Umbilical cord (tissue), 2 donors: ENCODE measurements around the gene GPR146. TPM values are rescaled to one million over a fixed set of nuclear protein-coding genes. Genes with fewer than 3 reads are reported as not detected.
A peak's percentile ranks its signal among the peaks of the same experiment; 100 is the strongest.
"Not testable (repeated sequence)": the region's sequence is repeated elsewhere in the genome, so short reads cannot be mapped to it uniquely, and the experiment has no call there.

Source experiments
- DNase-seq: peaks from one replicate; pipeline ENCODE4 v3.0.0-alpha.2; 2015; ENCODE audit warnings: low spot score
- total RNA-seq: library from RNA; depleted of rRNA; stranded (reverse); fragments of >200 nt; gene quantifications from one replicate; pipeline ENCODE4 v1.2.3, GENCODE V29; 2014; ENCODE audit warnings: low replicate concordance; ENCODE audit not compliant: insufficient read depth

The GPR146 gene
- total RNA-seq, 1 donor from 2014 or later, result 14.9 TPM

GRCh38 chr7:1058311-1058710 is 14.0 kb downstream of the GPR146 start:
- no peak for DNase-seq

- DNase-seq, result no peak
Observed at GRCh38 chr7:1058821-1059199, 14.5 kb downstream of the GPR146 start.

- DNase-seq, result peak; percentile 68
Observed at GRCh38 chr7:1059200-1060091, 15.1 kb downstream of the GPR146 start.

DNA sequence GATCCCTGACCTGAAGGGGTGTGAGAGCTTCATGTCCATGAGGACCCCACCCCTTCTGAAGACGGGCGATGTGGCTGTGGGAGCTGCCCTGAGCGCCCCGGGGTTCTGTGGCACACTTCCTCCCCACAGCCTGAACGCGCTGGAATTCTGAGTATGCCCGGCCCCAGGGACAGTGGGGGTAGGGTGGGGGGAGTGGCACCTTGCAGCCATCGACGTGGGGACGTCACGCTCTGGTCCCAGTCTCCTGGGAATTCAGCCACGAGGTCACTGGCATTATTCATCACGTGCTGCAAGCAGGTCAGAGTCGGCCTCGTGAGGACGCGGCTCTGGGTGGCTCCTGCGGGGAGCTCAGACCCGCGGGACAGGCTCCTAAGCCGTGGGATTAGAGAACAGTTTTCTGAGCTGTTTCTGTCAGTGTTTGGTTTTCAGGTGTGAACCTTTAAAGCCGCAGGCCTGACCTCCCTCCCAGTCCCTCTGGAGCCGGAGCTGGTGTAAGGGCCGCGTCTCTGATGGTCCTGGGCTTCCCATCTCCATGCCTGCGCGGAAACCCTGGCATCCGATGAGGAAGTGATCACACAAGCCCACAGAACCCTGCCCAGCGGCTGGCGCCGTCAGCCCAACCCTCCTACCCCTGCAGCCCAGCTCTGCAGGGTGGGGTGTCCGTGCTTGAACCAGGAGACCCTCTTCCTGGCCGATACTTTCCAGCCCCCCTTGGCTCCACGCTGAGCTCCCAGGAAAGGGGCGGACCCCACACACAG is 16.1 kb downstream of the GPR146 start:
- peak; percentile 48 for DNase-seq

GRCh38 chr7:1061180-1061579 is 16.8 kb downstream of the GPR146 start:
- DNase-seq, result no peak

GRCh38 chr7:1062296-1063294 is 18.2 kb downstream of the GPR146 start:
- peak; percentile 46 for DNase-seq

- DNase-seq, result no peak
Observed at GRCh38 chr7:1063361-1063760, 19.0 kb downstream of the GPR146 start.

DNA sequence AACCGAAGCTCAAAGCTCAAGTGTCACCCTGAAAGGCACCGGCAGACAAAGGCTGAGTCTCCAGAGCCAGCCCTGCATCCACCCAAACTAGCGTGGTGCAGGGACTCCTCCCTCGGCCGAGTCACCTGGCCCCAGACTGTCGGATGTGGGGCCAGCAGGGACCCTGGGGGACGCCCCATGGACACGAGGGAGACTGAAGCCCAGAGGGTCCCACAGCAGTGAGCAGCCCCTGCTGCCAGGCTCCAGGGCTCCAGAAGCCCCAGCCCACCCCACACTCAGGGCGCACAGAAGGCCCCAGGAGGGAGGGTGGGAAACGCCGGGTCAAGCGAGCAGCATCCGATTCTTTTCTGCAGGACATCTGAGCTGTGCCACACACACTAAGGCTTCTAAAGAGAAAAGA is 20.2 kb downstream of the GPR146 start:
- DNase-seq, result no peak

- no peak for DNase-seq
Observed at GRCh38 chr7:1065263-1065584, 20.9 kb downstream of the GPR146 start.

GRCh38 chr7:1065585-1066241 is 21.4 kb downstream of the GPR146 start:
- DNase-seq, result peak; percentile 78

DNA sequence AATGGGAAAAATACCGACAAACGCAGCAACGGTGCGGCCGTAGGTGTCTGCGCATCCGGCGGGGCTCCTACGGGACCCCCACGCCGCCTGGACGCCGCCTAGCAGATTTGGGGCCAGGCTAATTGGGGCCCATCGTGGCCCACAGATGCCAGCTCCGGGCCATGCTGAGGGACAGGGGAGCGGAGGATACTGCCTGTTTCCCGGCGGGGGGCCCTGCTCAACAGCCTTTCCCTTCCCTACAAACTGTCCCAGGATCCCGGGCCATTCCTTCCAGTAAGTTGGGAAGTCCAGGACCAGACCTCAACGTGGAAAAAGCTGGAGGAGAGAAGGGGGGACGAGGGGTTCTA is 21.9 kb downstream of the GPR146 start:
- no peak for DNase-seq

GRCh38 chr7:1068013-1068412 is 23.7 kb downstream of the GPR146 start:
- no peak for DNase-seq

DNA sequence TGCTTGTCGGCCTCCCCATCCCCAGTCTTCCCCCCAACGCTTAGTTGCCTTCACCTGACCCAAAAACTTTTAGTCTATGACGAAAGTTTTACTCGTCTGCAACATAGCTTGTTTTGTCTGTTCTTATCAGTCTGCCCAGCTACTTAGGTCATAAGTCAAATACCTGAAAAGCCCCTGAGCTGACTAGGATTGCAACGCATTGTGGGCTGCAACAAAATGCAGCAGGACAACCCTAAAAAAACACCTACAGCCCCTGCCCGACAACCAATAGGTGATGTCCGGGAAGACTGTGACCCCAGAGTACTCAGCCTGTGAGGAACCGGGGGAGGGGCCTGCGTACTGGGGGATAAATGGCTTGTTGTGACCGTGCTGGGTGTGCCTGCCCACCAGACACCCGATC is 24.3 kb downstream of the GPR146 start:
- no peak for DNase-seq

GRCh38 chr7:1070544-1071011 is 26.2 kb downstream of the GPR146 start:
- no peak for DNase-seq

GRCh38 chr7:1071731-1072254 is 27.4 kb downstream of the GPR146 start:
- no peak for DNase-seq

DNA sequence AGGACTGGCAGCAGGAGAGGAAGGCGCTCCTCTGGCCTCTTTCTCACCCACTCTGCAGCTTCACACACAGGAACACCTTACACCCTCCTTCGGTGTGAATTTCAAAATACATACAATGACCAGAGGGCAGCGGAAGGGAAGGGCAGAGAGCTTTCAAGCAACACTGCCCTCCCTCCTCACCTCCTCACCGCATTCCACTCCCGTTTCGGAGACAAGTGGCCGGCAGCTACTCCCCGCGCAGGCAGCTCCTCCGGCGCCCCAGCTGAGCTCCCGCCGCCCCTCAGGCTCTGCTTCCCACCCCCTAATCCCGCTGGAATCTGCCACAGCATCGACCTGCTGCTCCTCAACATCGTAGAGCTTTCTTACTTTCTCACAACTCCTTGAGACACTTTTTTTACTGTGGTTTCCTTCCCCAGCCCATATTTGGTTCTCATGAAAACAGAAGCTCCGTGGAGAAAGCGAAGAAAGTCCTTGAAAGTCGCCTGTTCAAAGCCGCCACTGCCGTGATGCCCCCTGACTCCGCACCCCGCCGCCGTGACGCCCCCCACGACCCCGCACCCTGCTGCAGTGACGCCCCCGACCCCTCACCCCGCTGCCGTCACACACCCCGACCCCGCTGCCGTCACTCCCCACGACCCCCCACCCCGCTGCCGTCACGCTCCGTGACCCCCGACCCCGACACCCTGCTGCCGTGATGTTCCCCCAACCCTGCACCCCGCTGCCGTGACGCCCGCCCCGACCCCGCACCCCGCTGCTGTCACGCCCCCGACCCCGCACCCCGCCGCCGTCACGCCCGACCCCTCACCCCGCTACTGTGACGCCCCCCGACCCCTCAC is 29.0 kb downstream of the GPR146 start:
- no peak for DNase-seq

DNA sequence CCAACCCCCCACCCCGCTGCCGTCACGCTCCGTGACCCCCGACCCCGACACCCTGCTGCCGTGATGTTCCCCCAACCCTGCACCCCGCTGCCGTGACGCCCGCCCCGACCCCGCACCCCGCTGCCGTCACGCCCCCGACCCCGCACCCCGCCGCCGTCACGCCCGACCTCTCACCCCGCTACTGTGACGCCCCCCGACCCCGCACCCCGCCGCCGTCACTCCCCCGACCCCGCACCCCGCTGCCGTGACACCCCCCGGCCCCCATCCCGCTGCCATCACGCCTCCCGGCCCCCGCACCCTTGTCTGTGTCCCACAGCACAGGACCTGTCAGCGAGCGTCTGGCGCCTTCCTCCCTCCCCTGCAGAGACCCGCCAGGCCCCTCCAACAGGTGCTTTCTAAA is 29.7 kb downstream of the GPR146 start:
- DNase-seq, result not testable (repeated sequence)

DNA sequence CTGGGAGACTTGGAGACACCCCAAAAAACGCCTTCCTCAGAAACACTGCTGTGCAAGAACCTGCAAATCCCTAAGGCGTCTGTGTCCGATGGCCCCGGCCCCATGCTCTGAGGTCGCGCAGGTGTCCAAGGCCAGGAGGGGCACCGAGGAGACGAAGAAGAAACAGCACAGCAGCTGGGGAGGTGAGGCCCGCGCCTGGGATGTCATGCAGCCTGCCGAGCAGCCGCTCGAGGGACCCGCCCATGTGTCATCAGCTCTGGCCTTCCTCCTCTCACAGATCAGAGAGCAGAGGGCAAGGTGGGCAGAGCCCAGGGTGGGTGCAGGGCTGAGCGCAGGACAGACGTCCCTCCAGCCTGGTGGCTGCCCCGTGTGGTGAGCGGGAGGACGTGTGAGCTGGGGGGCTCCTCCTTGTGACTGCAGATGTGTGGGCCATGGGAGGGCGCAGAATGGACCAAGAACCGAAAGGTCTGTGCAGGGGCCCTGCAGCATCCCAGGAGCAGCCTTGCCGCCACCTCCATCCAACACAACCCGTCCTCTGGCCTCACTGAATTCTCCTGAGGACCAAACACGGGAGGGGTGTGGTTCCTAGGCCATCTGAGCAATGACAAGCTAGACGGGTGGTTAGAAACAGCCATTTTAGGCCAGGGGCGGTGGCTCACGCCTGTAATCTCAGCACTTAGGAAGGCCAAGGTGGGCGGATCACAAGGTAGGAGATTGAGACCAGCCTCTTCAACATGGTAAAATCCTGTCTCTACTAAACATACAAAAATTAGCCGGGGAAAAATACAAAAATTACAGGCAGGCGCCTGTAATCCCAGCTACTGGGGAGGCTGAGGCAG is 30.5 kb downstream of the GPR146 start:
- no peak for DNase-seq
